GM23338 (cell line): ENCODE data around the gene ZSCAN1.

Experiments
- CREB1 ChIP-seq: fragments of 250-450 bp; sonication (Bioruptor Pico); IDR thresholded peaks from 2 replicates; pipeline ENCODE4 v1.5.0; 2020; ENCODE audit warnings: low read depth, mild to moderate bottlenecking, moderate library complexity
- EZH2 ChIP-seq: fragments of 200-600 bp; sonication (generic); IDR thresholded peaks from one replicate; pipeline ENCODE4 v1.8.0; 2017; ENCODE audit warnings: antibody characterized with exemption, mild to moderate bottlenecking, low read depth; ENCODE audit not compliant: unreplicated experiment
- EZH2phosphoT487 ChIP-seq: fragments of 200-600 bp; sonication (generic); IDR thresholded peaks from one replicate; pipeline ENCODE4 v1.8.1; 2018; ENCODE audit warnings: antibody characterized with exemption; ENCODE audit not compliant: unreplicated experiment
- NANOG ChIP-seq: IDR thresholded peaks from 2 replicates; pipeline ENCODE4 v1.6.1; 2016; ENCODE audit warnings: antibody characterized with exemption, borderline replicate concordance
- POLR2AphosphoS5 ChIP-seq: IDR thresholded peaks from 2 replicates; pipeline ENCODE4 v1.6.1; 2016; ENCODE audit warnings: antibody characterized with exemption, low read depth
- TF ChIP-seq, protein P1 (sequence below), 2 experiments: fragments of 200-600 bp in 1 of 2; sonication (generic) in 1 of 2; conservative IDR thresholded peaks; 2 replicates each; pipeline versions ENCODE4 v1.5.1 to v1.6.1; 2016 to 2017; ENCODE audit warnings: antibody characterized with exemption in 2 of 2, low read depth in 2 of 2, mild to moderate bottlenecking in 2 of 2, moderate library complexity in 1 of 2

- TF ChIP-seq, protein P1, sequence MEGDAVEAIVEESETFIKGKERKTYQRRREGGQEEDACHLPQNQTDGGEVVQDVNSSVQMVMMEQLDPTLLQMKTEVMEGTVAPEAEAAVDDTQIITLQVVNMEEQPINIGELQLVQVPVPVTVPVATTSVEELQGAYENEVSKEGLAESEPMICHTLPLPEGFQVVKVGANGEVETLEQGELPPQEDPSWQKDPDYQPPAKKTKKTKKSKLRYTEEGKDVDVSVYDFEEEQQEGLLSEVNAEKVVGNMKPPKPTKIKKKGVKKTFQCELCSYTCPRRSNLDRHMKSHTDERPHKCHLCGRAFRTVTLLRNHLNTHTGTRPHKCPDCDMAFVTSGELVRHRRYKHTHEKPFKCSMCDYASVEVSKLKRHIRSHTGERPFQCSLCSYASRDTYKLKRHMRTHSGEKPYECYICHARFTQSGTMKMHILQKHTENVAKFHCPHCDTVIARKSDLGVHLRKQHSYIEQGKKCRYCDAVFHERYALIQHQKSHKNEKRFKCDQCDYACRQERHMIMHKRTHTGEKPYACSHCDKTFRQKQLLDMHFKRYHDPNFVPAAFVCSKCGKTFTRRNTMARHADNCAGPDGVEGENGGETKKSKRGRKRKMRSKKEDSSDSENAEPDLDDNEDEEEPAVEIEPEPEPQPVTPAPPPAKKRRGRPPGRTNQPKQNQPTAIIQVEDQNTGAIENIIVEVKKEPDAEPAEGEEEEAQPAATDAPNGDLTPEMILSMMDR (conservative IDR thresholded peaks at IDR 0.05; ENCODE audit: low read depth in 2 of 2), result peak; percentile 81 to 97
- no peak for TF ChIP-seq EZH2
- peak; percentile 33; the same call in 1 of the 2 replicates for TF ChIP-seq POLR2AphosphoS5
- TF ChIP-seq EZH2phosphoT487, result no peak
- no peak for TF ChIP-seq NANOG
- TF ChIP-seq CREB1, result no peak
Observed at GRCh38 chr19:58021541-58022282, 12.1 kb upstream of the ZSCAN1 start.
